Measurements from ENCODE around the gene PRKCE. TPM values are rescaled to one million over a fixed set of nuclear protein-coding genes. Genes with fewer than 3 reads are reported as not detected.

The PRKCE gene
- total RNA-seq, 2 experiments from 2014 or later, result 7.0 to 7.3 TPM

GRCh38 chr2:45954233-45954850, 302.9 kb downstream of the PRKCE start:
- POLR2A ChIA-PET, result no interaction called here
- CTCF ChIA-PET, result no interaction called here

GRCh38 chr2:45957533-45958227, 306.2 kb downstream of the PRKCE start:
- ChIA-PET POLR2A (no interaction called here), CTCF (interaction anchor here (1.3 kb wide), 1 partner anchor 35 kb away, joined by 3 read pairs; no protein-coding TSS in a partner anchor)

GRCh38 chr2:45960057-45960863, 308.8 kb downstream of the PRKCE start:
- CTCF ChIA-PET, result no interaction called here
- POLR2A ChIA-PET, result no interaction called here

- ChIA-PET POLR2A (interaction anchor here (0.7 kb wide), 1 partner anchor 60 kb away, joined by 4 read pairs; no protein-coding TSS in a partner anchor), CTCF (no interaction called here)
Measured at GRCh38 chr2:45962177-45962921, 310.9 kb downstream of the PRKCE start.

GRCh38 chr2:45963816-45964215, 312.3 kb downstream of the PRKCE start:
- POLR2A ChIA-PET, result no interaction called here

GRCh38 chr2:45964223-45964841, 312.9 kb downstream of the PRKCE start:
- CTCF ChIA-PET, result no interaction called here

More at GRCh38 chr2:45963816-45964215, 312.3 kb downstream of the PRKCE start:
- CTCF ChIA-PET, result no interaction called here

GRCh38 chr2:45964906-45965305, 313.4 kb downstream of the PRKCE start:
- POLR2A ChIA-PET, result no interaction called here
- CTCF ChIA-PET, result no interaction called here

More at GRCh38 chr2:45964223-45964841, 312.9 kb downstream of the PRKCE start:
- POLR2A ChIA-PET, result no interaction called here

- POLR2A ChIA-PET, result no interaction called here
- CTCF ChIA-PET, result no interaction called here
Measured at GRCh38 chr2:45965871-45966498, 314.5 kb downstream of the PRKCE start.

- CTCF ChIA-PET, result no interaction called here
- POLR2A ChIA-PET, result no interaction called here
Measured at GRCh38 chr2:45968946-45969584, 317.6 kb downstream of the PRKCE start.

- CTCF ChIA-PET, result no interaction called here
- POLR2A ChIA-PET, result no interaction called here
Measured at GRCh38 chr2:45973426-45973825, 322.0 kb downstream of the PRKCE start.

GRCh38 chr2:45974056-45974455, 322.6 kb downstream of the PRKCE start:
- POLR2A ChIA-PET, result no interaction called here
- CTCF ChIA-PET, result no interaction called here

- ChIA-PET POLR2A (no interaction called here), CTCF (no interaction called here)
Measured at GRCh38 chr2:45974762-45975408, 323.4 kb downstream of the PRKCE start.

GRCh38 chr2:45975752-45976517, 324.5 kb downstream of the PRKCE start:
- ChIA-PET POLR2A (no interaction called here), CTCF (no interaction called here)

- POLR2A ChIA-PET, result no interaction called here
- CTCF ChIA-PET, result no interaction called here
Measured at GRCh38 chr2:45978302-45978859, 326.9 kb downstream of the PRKCE start.

- POLR2A ChIA-PET, result no interaction called here
Measured at GRCh38 chr2:45979065-45979464, 327.6 kb downstream of the PRKCE start.

GRCh38 chr2:45980161-45980865, 328.8 kb downstream of the PRKCE start:
- CTCF ChIA-PET, result no interaction called here

More at GRCh38 chr2:45979065-45979464, 327.6 kb downstream of the PRKCE start:
- CTCF ChIA-PET, result no interaction called here

More at GRCh38 chr2:45980161-45980865, 328.8 kb downstream of the PRKCE start:
- POLR2A ChIA-PET, result no interaction called here
